Dermis microvascular lymphatic vessel endothelial cell (primary cell): ENCODE measurements around the gene LRRK1. TPM values are rescaled to one million over a fixed set of nuclear protein-coding genes. Genes with fewer than 3 reads are reported as not detected.

Experiments
- DNase-seq, 2 donors: peaks; one replicate each; pipeline versions ENCODE4 v3.0.0 to v3.0.0-alpha.2; 2010; ENCODE audit warnings: low read depth in 2 of 2
- total RNA-seq: library from RNA; depleted of rRNA; stranded (reverse); fragments of >200 nt; gene quantifications from 2 replicates; pipeline ENCODE4 v1.2.1, GENCODE V29; 2014

LRRK1 gene
- total RNA-seq, 1 donor from 2014 or later: 5.9 TPM

DNA sequence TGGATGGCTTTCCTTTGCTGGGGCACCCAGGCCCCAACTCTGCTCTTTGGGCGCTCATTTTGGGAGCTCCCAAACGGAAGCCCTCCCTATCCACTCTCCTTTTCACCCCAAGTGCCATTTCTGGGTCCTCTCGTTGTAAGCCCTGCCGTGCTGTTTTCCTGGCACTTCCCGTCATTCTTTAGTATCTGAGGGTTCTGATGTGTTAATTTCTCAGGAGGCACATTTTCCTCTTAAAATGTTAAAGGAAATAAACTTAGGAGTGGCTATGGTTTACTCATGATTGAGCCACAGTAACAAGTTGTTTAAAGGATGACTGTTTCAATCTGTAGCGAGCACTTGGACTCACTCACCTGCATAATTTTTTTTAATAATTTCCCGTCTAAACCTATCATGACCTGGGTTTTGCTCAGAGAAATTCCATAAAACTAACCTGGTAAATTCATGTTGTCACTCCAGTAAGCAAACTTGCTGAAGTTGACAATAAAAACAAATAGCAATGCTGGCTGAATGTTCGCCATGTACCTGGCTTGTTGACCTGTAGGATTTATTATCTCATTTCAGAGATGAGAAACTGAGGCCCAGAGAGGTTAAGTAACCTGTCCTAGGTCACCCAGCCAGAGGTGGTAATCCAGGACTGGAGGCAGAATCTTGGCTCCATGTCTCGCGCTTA is 29.0 kb upstream of the LRRK1 start:
- peak in 1 of 2 donors; percentile 21 for DNase-seq

DNA sequence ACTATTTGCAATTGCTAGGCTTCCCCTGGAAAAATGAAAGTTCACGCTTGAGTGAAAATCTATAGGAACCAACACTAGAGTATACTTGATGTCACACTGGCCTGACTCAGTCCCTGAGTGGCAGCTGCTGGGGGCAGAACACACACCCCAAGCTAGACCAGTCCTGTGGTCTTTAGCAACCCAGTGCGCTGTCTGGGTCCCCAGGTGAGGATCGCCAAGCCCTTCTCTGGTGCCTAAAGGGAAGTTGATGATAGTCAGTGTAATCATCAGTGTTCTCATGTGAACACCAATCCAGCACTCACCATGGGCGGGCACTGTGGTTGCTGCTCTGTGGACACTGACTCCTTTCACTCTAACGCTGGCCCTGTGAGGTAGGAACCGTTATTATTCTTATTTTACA is 28.3 kb upstream of the LRRK1 start:
- no peak for DNase-seq

DNA sequence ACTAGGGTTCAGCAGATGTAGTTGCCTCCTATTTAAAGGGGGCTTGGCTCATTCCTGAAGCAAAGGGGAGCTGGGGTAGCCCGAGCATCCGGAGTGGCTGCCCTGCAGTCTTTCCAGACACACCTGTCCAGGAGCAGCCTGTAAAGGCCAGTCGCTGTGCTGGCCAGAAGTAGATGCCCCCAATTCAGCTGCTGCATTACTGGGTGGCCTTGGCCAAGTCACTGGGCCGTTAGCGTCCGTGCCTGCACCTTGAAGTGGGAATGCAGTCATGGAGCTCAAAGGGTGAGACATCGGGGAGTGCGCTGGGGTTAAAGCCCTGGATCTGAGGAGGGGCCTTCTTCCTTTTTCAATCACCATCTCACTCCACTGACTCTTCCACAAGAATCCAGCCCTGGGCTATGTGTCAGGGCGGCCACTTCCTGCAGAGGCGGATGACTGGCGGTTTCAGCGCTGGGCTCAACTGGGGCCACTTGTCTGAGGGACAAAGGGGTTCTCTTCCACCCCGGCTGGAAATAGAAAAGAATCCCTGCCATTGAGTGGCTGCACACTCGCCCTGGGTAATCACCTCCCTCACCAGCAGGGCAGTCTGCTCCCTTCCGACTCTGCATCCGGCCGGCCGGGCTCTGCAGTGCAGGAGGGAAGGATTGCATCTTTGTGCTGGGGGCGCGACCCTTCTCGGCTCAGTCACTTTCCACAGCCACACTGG is 27.7 kb upstream of the LRRK1 start:
- DNase-seq: peak in 1 of 2 donors; percentile 22

DNA sequence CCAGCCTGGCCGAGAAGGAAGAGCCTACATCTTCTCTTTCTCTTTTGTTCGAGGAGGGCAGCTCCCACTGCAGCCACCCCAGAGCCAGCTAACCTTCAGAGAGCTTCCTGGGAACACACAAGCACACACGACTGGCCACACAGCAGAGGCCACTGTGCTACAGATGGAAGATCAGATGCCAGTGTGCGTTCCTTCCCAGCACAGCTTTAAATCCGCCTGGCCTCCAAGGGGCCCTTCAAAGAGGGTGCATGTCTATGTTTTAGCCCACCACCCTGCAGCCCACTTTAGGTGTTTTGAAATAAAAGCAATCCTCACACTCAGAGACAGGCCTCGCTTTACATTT is 27.2 kb upstream of the LRRK1 start:
- no peak for DNase-seq

DNA sequence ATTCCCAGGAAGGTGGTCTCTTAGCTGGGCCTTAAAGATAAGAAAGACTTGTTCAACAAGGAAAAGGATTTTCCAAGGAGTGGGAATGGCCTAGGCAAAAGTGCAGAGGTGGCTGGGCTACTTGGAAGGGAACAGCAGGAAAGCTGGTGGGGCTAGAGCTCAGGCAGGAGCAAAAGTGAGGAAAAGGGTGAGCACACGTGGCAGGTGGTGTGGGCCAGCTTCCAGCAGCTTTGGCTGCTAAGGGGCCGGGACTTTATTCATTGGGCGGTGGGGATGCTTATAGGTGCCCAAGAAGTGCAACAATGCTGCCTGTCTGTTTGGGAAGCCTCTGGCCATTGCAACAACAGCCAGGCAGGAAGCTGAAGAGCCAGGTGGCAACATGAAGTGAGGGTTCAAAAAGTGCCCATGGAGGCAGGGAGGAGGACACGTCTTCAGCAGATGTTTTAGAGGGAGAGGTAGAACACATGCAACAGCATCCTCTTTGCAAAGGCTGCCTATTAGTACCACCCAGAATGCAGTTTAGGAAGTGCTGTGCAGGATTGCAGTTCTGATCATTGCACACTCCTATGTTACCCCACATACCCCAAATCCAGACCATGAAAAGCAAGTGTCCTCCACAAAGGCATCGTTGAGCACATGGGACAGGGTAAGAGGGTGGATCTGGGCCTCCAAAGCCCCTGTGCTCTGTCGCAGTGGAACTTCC is 25.7 kb upstream of the LRRK1 start:
- no peak for DNase-seq

DNA sequence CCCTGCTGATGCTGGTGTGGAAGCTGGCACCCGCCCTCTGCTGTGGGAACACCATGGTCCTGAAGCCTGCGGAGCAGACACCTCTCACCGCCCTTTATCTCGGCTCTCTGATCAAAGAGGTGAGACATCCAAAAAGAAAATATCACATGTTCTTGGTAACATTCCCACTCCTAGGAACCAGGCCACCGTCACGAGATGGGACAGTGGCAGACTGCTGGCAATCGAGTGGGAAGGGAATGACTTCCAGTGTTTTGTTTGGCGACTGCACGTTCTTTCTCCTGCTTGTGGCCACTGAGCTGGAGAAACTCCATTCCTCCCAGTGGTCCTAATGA is 25.2 kb upstream of the LRRK1 start:
- DNase-seq: no peak

DNA sequence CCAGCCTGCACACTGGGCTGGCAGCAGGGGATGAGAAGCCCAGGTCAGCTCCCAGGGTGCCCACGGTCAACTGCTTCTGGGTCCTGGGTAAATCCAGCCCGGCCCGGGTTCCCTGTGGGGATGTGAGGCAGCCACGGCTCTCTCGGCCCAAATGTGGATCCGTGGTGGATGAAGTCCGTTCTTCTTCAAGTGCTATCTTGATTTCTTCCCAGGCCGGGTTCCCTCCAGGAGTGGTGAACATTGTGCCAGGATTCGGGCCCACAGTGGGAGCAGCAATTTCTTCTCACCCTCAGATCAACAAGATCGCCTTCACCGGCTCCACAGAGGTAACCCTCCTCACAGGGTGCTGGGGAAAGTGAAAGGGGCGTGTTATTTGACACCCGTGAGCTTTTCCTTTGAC is 23.4 kb upstream of the LRRK1 start:
- DNase-seq: no peak

DNA sequence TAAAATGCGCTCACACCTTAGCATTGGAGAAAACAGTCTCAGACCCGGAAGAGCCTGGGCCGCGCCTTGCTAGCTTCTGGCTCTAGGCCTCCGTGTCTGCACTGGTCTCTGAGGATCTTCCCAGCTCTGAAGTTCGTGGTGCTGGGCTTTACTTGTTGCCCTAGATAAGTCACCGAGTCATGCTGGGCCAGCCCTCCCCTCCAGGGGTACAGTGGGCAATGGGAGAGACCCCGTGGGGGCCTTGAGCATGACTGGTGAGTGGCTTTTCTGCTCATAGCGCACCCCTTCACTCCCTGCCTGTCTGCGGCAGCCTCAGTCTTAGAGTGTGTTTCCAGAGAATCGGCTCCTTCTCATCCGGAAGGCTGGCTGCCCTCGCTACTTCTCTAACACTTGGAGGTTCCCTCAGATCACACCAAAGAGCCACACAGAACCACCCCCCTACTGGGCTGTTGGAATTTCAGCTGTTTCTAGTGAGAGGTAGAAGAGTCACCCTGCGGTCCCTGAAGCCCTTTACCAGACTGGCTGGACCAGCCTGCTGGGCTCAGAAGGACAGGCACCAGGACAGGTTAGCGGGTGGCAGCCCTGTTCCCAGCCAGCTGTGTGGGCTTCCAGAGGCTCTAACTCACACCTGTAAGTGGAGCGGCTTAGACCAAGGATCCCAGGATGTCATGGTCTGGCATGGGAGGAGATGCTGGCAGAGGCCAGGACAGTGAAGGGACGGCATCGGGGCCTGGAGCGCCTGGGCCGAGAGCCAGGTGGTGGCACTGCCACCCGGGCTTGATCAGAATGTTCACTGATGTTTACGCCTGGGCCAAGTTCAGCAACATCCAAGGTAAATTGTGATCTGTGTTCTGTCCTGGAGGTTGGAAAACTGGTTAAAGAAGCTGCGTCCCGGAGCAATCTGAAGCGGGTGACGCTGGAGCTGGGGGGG is 21.7 kb upstream of the LRRK1 start:
- DNase-seq: no peak

DNA sequence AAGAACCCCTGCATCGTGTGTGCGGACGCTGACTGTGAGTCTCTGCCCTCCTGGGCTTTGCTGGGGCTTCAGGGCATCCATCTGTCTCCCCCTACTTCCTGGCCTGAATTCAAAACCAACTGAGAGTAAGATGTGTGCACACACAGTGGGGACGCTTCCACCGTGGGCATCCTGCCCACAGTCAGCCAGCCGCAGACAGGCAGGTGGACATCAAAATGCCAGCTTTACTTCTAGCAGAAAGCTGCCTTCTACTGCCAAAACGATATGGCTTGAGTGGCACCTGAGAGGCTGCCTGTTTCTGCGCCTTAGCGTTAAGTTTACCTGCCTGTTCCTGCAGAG is 21.0 kb upstream of the LRRK1 start:
- DNase-seq: no peak

DNA sequence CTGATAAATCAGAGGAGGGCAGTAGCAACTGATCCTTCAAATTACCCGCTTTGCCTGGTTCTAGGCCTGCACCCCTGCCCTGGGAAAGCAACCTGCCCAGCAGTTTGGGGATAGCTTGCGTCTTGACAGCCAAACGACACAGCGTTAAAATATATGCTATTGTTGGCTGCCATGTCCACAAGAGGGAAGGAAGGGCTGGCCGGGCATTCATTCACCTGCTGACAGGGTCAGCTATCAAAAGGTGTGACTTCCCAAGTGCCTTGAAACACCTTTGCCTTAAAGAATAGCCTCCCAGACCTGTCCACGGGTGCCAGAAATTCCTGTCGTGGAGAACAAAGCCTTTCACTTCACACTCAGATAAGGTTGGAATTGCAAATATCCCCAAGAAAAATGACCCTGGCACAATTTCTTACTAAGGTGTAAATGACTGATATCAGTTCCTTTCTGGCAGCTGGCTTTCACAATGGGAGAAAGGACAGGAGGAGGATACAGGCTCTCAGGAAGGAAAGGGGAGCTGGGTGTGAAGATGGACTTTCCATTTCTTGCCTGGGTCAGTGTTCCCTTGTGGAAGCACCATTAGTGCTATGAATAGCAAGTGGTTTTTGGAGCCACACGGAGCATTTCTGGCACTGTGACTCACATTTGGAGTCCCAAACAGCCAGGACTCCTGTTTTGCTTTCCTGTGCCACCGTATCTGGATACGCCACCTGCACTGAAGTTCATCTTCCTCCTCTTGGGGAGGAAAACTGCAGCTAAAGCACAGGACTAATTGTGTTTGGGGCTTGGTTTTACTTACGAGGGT is 20.3 kb upstream of the LRRK1 start:
- DNase-seq: peak in 1 of 2 donors; percentile 31

DNA sequence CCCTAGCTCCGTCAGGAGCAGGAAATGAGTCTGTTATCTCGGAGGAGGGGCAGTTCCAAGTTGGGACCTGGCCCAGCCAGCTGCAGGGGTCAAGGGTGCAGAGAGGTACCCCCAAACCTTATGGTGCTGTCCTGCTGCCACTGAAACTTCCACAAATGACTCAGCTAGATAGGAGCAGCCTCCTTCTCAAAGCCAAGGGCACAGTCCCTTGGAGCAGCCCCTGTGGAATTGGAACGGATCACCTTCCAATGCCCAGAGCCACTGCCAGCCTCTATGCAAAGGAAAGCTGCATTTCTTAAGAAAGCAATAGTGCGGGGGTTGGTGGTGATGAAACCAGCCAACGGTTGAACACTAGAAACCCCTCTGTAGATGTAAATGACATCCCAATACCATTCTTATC is 19.6 kb upstream of the LRRK1 start:
- no peak for DNase-seq

DNA sequence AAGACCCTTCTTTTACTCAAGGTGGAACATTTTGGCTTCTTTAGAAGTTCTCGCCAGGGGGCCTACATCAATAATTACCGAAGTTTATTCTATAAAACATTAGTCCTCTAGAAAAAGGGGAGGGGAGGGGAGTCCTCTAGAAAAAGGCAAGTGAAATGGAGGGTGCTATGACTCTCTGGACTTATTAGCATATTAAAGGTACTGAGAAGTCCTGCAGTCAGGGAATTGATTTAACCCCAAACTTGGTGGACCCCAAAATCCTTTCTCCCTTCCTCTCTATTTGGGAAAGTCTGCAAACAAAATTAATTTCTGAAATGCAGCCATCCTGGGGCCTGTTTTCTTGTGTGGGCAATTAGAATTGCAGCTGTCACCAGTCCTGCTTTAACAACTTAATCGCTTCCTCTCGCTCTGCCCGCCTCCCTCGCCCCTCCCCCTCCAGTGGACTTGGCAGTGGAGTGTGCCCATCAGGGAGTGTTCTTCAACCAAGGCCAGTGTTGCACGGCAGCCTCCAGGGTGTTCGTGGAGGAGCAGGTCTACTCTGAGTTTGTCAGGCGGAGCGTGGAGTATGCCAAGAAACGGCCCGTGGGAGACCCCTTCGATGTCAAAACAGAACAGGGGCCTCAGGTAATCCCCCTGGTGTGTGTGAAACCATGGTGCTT is 18.9 kb upstream of the LRRK1 start:
- DNase-seq: no peak

DNA sequence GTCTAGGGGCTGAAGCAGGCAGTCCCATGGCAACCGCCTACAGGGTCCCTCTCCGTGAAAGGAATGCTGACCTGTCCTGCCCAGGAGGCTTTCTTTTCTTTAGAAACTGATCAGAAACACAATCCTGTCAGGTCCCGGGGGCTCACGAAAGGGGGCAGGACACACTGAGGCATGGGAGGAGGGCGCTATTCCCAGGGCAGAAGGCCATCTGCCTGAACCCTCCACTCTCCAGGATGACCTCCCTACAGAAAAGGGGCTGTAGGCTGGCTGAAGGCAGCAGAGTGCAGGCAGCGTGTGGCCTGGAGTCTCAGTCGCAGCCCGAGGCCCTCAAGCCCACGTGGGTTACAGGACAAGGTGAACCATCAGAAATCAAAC is 18.4 kb upstream of the LRRK1 start:
- DNase-seq: no peak

DNA sequence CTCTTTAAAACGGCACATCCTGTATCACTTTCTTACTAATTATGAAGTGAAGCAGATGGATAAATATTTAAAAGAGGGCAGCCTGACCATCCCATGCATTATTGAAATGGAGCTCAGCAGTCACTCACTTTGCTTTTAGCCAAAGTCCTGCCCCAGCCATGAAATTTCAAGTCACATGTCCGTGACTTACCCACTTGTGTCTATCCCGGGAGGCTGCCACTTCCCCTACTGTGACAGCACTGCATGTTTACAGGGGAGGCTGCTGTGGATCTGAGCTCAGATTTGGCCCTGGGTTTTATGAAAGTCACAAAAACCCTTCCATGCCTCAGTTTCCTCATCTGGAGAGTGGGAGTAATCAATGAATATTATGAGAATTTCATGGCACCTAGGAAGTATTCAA is 17.9 kb upstream of the LRRK1 start:
- DNase-seq: no peak

DNA sequence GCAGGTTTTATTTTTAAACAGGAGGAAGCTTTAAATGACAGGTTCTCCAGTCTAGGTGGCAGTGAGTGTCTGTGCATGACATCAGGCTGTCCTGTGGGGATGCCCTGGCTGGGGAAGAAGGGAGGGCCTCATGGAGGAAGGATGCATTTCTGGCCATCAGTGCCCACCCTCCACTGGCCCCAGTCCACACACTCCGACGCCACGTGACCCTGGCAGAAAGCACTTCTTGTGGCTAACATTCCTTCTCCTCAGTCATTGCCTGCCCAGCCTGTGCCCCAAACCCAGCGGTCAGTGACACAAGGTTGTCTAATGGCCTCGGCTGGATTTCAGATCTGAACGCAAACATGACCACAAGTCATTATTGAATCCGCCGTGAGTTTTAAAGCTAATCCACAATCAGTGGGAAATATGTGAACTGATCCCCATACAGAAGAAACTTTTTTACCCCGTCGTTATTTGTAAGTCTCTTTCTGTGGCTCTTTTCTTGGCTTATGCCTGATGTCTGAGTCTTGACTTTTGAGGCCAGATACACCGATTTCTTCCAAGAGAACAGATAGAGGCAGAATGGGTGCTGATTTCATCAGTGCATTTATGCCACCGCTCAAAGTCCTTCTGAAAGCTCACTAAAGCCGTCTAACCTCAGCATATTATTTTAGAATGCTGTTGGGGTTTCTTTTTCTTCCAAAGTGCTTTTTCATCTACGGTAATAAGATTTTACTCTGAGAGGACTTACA is 17.3 kb upstream of the LRRK1 start:
- DNase-seq: peak in 1 of 2 donors; percentile 19

DNA sequence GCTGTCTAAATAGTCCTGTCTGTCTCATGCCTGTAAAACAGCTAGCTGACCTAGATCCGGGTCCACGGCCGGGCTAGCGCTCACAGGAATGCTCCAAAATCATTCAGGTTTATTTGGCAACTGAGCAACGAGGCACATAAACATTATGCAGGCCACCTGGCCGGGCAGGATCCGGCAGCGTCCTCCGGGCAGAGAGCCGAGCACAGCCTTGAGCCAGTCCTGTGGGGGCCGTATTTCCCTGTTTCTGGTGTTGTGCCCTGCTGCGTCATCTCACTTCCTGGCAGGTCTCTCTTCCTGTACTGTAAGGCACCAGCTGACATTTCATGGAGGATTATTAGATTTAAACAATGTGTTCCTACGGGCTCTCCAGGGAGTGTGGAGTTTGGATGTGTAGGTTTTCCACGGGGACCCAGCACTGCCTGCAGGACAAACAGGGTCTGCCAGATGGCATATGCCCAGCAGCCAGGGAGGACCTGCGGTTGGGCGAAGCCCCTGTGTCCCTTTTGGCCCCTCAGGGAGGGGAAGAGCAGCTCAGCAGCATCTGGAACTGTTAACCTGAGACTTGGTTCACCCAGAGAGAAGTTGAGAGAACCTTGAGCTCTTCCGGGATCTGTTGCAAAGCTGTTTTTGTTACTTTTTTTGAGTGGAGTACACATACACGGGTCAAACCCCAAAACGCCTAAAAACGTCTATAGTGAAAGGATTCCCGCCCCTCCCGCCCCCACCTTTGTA is 16.6 kb upstream of the LRRK1 start:
- peak; percentile 96 to 98 for DNase-seq

DNA sequence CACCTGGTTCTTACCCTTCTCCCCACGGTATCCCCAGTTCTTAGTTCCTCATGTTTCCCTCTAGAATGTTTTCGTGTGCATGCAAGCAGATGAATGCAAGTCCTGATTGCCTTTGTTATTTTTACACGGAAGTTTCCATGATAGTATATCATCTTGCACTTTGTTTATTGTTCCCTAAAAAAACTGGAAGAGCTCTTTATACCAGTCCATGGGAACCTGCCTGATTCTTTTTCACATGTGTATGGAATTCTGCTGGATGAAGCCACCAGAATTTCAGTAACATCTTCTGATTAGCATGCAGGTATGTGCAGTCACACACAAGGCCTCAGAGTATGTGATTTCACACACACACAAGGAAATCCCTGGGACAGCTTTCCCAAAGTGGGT is 16.0 kb upstream of the LRRK1 start:
- DNase-seq: peak; percentile 62 to 66

DNA sequence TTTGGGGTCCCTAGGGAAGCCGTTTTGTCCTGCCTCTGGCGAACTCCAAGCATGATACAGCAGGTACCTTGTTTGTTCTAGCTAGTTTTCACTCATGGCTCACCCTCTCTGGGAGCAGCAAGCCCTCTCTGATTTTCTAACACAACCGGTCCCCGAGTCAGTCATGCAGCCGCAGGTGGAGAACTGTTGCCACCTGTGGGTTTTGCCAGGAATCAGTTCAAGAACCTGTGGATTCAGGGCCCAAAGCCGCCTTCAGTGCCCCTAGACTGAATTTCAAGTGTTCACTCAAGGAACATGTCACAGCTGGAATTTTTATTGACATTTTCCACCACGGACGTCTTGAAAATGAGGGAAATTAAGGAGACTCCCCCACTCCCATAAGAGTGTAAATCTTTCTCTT is 13.3 kb upstream of the LRRK1 start:
- no peak for DNase-seq

DNA sequence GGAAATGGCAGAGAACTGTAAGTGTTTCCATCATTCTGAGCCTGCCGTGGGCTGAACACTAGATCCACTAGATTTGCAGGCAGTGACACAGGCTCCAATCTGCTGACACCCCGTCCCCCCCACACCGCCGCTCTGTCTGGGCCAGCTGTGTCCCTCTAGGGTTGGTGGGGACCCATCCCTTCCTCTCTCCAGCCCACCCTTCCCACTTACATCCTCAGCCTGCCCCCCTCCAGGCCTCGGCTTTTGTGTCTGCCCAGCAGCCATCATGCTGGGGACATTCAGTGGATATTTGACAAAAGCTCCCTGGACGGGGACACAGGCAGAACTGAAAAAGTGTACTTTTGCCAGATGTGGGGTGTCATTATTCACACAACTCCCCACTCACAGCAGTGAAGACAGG is 10.7 kb upstream of the LRRK1 start:
- DNase-seq: no peak
